GM10847 (cell line): ENCODE data around the gene PCBD1.

Experiments
- POLR2A ChIP-seq: IDR thresholded peaks from 2 replicates; pipeline ENCODE4 v1.6.1; 2011; ENCODE audit not compliant: insufficient read length; ENCODE audit errors: extremely low read depth

Gene PCBD1

DNA sequence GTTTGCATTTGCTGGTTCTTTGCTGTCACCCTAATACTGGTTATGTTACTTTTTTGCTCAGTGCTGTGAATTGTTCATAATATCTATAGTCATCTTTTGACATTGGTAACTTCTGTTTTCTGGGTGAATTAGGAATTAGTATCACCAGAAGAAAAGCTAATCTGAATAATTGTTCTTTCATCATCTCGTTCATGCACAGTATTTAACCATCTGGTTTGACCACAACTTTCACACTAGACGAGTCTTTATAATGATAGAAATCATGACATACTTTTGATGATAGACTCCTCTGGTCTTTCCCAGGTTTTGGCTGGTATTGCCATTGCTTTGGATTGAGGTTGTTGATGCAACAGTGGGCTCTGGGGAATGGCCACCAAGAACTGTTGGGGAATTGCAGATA, 47.5 kb downstream of the PCBD1 start:
- no peak for TF ChIP-seq POLR2A

GRCh38 chr10:70838270-70838805, 50.0 kb downstream of the PCBD1 start:
- TF ChIP-seq POLR2A = no peak

DNA sequence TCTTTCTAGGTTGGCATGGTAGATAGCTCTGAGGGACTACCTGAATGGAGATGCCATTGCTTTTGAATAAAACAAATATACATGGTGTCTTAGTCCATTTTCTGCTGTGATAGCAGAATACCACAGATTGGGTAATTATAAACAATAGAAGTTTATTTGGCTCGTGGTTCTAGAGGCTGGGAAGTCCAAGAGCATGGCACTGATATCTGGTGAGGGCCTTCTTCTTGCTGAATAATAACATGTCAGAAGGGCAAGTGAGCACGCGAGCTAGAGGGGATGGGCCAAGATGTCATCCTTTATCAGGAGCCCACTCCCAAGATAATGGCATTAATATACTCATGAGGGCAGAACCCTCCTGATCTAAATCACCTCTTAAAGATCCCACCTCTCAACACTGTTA, 50.7 kb downstream of the PCBD1 start:
- no peak for TF ChIP-seq POLR2A

GRCh38 chr10:70836319-70836718, 52.0 kb downstream of the PCBD1 start:
- no peak for TF ChIP-seq POLR2A

DNA sequence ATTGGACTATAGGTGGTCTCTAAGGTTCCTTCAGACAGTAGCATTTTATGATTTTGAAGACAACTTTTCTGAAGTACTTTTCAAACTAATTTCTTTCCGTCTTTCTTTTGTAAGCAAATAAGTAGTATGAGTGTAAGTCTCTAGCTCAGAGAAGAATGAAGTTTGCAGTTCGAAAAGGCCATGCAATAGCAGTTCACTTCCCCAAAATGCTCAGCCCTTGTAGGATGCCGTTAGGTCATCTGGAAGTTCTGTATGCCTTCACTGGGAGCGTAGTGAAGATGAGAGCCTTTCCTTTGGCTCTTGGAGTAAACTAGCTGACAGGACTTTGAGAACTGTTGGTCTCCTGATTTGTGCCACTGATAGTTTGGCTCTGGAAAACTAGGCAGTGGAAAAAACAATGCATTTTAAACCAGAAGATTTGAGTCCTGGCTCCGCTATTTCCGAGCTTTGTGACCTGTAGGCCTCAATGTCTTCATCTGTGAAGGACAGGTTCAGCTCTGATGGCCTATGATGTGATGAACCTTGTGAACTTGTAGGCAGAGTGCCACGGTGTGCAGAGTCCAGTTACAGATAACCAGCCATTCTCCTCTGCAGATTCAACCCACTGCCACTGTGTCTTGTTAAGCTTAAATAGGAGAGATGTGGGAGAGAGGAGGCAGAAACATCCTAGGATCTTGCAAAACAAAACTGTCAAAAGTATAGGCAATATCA, 53.8 kb downstream of the PCBD1 start:
- TF ChIP-seq POLR2A = no peak

GRCh38 chr10:70834021-70834420, 54.3 kb downstream of the PCBD1 start:
- no peak for TF ChIP-seq POLR2A

DNA sequence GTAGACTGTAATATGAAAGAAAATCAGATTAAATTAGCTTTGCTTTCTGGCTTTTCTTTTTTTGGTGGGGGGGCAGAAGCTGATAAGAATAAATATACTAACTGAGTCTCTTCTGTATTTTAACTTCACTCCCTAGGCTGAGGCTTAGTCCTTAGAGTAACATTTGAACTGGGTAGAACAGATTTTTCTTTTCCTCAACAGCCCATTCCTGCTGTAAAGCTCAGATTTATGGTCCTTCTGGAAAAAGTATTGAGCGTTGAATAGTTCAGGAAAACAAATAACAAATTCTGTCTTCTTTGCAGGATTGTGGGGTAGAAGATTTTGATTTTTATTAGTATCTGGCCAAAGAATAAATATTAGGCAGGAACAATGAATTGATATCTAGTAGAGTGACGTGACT, 54.8 kb downstream of the PCBD1 start:
- TF ChIP-seq POLR2A = no peak
